Measurements from ENCODE around the gene LPAR3. TPM values are rescaled to one million over a fixed set of nuclear protein-coding genes. Genes with fewer than 3 reads are reported as not detected.

LPAR3 gene
- polyA plus RNA-seq, 1 of the 3 experiments (the other 2 are of a cell fraction), result 0.08 TPM

GRCh38 chr1:84913555-84913892 is 20.5 kb upstream of the LPAR3 start:
- Histone ChIP-seq H3K9me2 (no peaks in the 10 kb centered on the region), H3K9me3 (no peaks in the 10 kb centered on the region), H3K27ac (ENCODE audit: low read depth in 2 of 2, low read length in 1 of 2) (no peak overlapping the region), H3K4me2 (no peak overlapping the region), H4K20me1 (ENCODE audit: insufficient read depth) (no peaks in the 10 kb centered on the region), H3K79me2 (ENCODE audit: insufficient read depth) (no peaks in the 10 kb centered on the region), H3K4me3 (ENCODE audit: low read depth in 2 of 2, low read length in 1 of 2) (no peak overlapping the region), H3K9ac (no peak overlapping the region), H3K27me3 (ENCODE audit: insufficient read depth) (no peaks in the 10 kb centered on the region; the same call in 1 of the 2 replicates), H2AFZ (ENCODE audit: low read depth) (no peak overlapping the region), H3K36me3 (replicated peaks in 1 of 2; ENCODE audit: control insufficient read depth in 1 of 2, insufficient read depth in 2 of 2, low read length in 1 of 2) (no peaks in the 10 kb centered on the region), H3K4me1 (ENCODE audit: control insufficient read depth in 1 of 2, insufficient read depth in 2 of 2, low read depth in 1 of 2, low read length in 1 of 2) (no peaks in the 10 kb centered on the region; a peak in 1 of 4 replicates), H3F3A (replicated peaks; ENCODE audit: insufficient read depth) (no peaks in the 10 kb centered on the region)
- no peak for DNase-seq
- TF ChIP-seq TEAD4 (IDR thresholded peaks at IDR 0.05; ENCODE audit: borderline replicate concordance, insufficient read depth) (no peak), TAF1 (IDR thresholded peaks at IDR 0.05; ENCODE audit: borderline replicate concordance, low read depth, low read length) (no peak), NRF1 (IDR thresholded peaks at IDR 0.05; ENCODE audit: low read depth, low read length) (no peak), MAX (IDR thresholded peaks at IDR 0.05; ENCODE audit: low read depth) (no peak), IRF3 (IDR thresholded peaks at IDR 0.05; ENCODE audit: low read depth, low read length) (no peak), RXRA (IDR thresholded peaks at IDR 0.05; ENCODE audit: borderline replicate concordance, low read depth) (no peak), NFIC (IDR thresholded peaks at IDR 0.05; ENCODE audit: borderline replicate concordance) (no peak), RAD21 (IDR thresholded peaks at IDR 0.05; ENCODE audit: low read length) (no peak), REST (IDR thresholded peaks at IDR 0.05; ENCODE audit: low read depth, low read length) (no peak)
- WGBS (ENCODE audit: low lambda C conversion rate), result 58% methylated on average over 4 of the region's 4 CpGs
- POLR2A ChIA-PET, result no interaction called here
- CTCF ChIA-PET, result interaction anchor here (0.7 to 3.1 kb wide), 4 partner anchors 10 to 31 kb away, joined by 3 to 17 read pairs (median 4); no protein-coding TSS in a partner anchor

- no peak overlapping the region for H3K4me2 ChIP-seq
- CTCF ChIA-PET, result interaction anchor here (0.7 to 3.1 kb wide), 4 partner anchors 11 to 32 kb away, joined by 3 to 17 read pairs (median 4); no protein-coding TSS in a partner anchor
- no peaks in the 10 kb centered on the region for H4K20me1 ChIP-seq (ENCODE audit: insufficient read depth)
- TF ChIP-seq CHD2 (IDR thresholded peaks at IDR 0.05; ENCODE audit: low read length, partially characterized antibody) (no peak), RCOR1 (IDR thresholded peaks at IDR 0.05; ENCODE audit: low read length) (no peak), TCF12 (IDR thresholded peaks at IDR 0.05) (no peak), USF1 (IDR thresholded peaks at IDR 0.05; ENCODE audit: borderline replicate concordance, low read depth) (no peak), USF2 (IDR thresholded peaks at IDR 0.05; ENCODE audit: borderline replicate concordance, low read depth, low read length) (no peak), EZH2phosphoT487 (IDR thresholded peaks at IDR 0.05; ENCODE audit: borderline replicate concordance, low read depth) (no peak), EP300 (IDR thresholded peaks at IDR 0.05; ENCODE audit: borderline replicate concordance in 1 of 2, low read depth in 1 of 2, low read length in 1 of 2) (no peak), NRF1 (IDR thresholded peaks at IDR 0.05; ENCODE audit: low read depth, low read length) (no peak), MAX (IDR thresholded peaks at IDR 0.05; ENCODE audit: low read depth) (no peak), SIN3A (IDR thresholded peaks at IDR 0.05; ENCODE audit: borderline replicate concordance, low read depth, low read length) (no peak)
Measured at GRCh38 chr1:84912726-84913554, 19.9 kb upstream of the LPAR3 start.

More at GRCh38 chr1:84912726-84913554, 19.9 kb upstream of the LPAR3 start:
- H3K27me3 ChIP-seq (ENCODE audit: insufficient read depth), result no peaks in the 10 kb centered on the region; the same call in 1 of the 2 replicates
- 56% methylated on average over 3 of the region's 3 CpGs for WGBS (ENCODE audit: low lambda C conversion rate)
- H3K9ac ChIP-seq, result no peak overlapping the region
- POLR2A ChIA-PET, result no interaction called here
- no peak overlapping the region for H3K4me3 ChIP-seq (ENCODE audit: low read depth in 2 of 2, low read length in 1 of 2)
- H3K4me1 ChIP-seq (ENCODE audit: control insufficient read depth in 1 of 2, insufficient read depth in 2 of 2, low read depth in 1 of 2, low read length in 1 of 2), result no peaks in the 10 kb centered on the region
- no peaks in the 10 kb centered on the region for H3K79me2 ChIP-seq (ENCODE audit: insufficient read depth)
- H3K27ac ChIP-seq (ENCODE audit: low read depth in 2 of 2, low read length in 1 of 2), result no peak overlapping the region
- H3K36me3 ChIP-seq (replicated peaks in 1 of 2; ENCODE audit: control insufficient read depth in 1 of 2, insufficient read depth in 2 of 2, low read length in 1 of 2), result no peaks in the 10 kb centered on the region
- no peak for DNase-seq
- H3K9me3 ChIP-seq, result no peaks in the 10 kb centered on the region
- no peaks in the 10 kb centered on the region for H3K9me2 ChIP-seq
- H3F3A ChIP-seq (replicated peaks; ENCODE audit: insufficient read depth), result no peaks in the 10 kb centered on the region
- H2AFZ ChIP-seq (ENCODE audit: low read depth), result no peak overlapping the region

All from SK-N-SH (cell line).